ENCODE data around the gene PACSIN2.
"Not testable (repeated sequence)": the region's sequence is repeated elsewhere in the genome, so short reads cannot be mapped to it uniquely, and the experiment has no call there.

Gene PACSIN2

GRCh38 chr22:42947211-42947990 lies 67.5 kb downstream of the PACSIN2 start:
- DNase-seq (ENCODE audit: low read depth in 2 of 2, low spot score in 1 of 2) = no peak

GRCh38 chr22:42946546-42947198 lies 68.3 kb downstream of the PACSIN2 start:
- no peak for DNase-seq (ENCODE audit: low read depth in 2 of 2, low spot score in 1 of 2)

GRCh38 chr22:42945736-42946135 lies 69.2 kb downstream of the PACSIN2 start:
- DNase-seq (ENCODE audit: low read depth in 2 of 2, low spot score in 1 of 2) = no peak

GRCh38 chr22:42945027-42945426 lies 69.9 kb downstream of the PACSIN2 start:
- no peak for DNase-seq (ENCODE audit: low read depth in 2 of 2, low spot score in 1 of 2)

GRCh38 chr22:42944409-42944808 lies 70.5 kb downstream of the PACSIN2 start:
- no peak for DNase-seq (ENCODE audit: low read depth in 2 of 2, low spot score in 1 of 2)

- DNase-seq (ENCODE audit: low read depth in 2 of 2, low spot score in 1 of 2) = no peak
Observed at GRCh38 chr22:42943981-42944380, 71.0 kb downstream of the PACSIN2 start.

GRCh38 chr22:42942351-42942750 lies 72.6 kb downstream of the PACSIN2 start:
- DNase-seq (ENCODE audit: low read depth in 2 of 2, low spot score in 1 of 2) = no peak

- DNase-seq (ENCODE audit: low read depth in 2 of 2, low spot score in 1 of 2) = no peak
Observed at GRCh38 chr22:42939941-42940653, 74.9 kb downstream of the PACSIN2 start.

GRCh38 chr22:42939451-42939881 lies 75.5 kb downstream of the PACSIN2 start:
- DNase-seq (ENCODE audit: low read depth in 2 of 2, low spot score in 1 of 2) = no peak

GRCh38 chr22:42938976-42939375 lies 76.0 kb downstream of the PACSIN2 start:
- DNase-seq (ENCODE audit: low read depth in 2 of 2, low spot score in 1 of 2) = no peak

- no peak for DNase-seq (ENCODE audit: low read depth in 2 of 2, low spot score in 1 of 2)
Observed at GRCh38 chr22:42938449-42938848, 76.5 kb downstream of the PACSIN2 start.

- no peak for DNase-seq (ENCODE audit: low read depth in 2 of 2, low spot score in 1 of 2)
Observed at GRCh38 chr22:42937164-42937843, 77.6 kb downstream of the PACSIN2 start.

- not testable (repeated sequence) for DNase-seq (ENCODE audit: low read depth in 2 of 2, low spot score in 1 of 2)
Observed at GRCh38 chr22:42936680-42937079, 78.3 kb downstream of the PACSIN2 start.

- DNase-seq (ENCODE audit: low read depth in 2 of 2, low spot score in 1 of 2) = no peak
Observed at GRCh38 chr22:42934338-42934737, 80.6 kb downstream of the PACSIN2 start.

GRCh38 chr22:42933485-42934091 lies 81.4 kb downstream of the PACSIN2 start:
- no peak for DNase-seq (ENCODE audit: low read depth in 2 of 2, low spot score in 1 of 2)

GRCh38 chr22:42932857-42933484 lies 82.0 kb downstream of the PACSIN2 start:
- no peak for DNase-seq (ENCODE audit: low read depth in 2 of 2, low spot score in 1 of 2)

GRCh38 chr22:42932197-42932519 lies 82.8 kb downstream of the PACSIN2 start:
- no peak for DNase-seq (ENCODE audit: low read depth in 2 of 2, low spot score in 1 of 2)

GRCh38 chr22:42931421-42932196 lies 83.3 kb downstream of the PACSIN2 start:
- DNase-seq (ENCODE audit: low read depth in 2 of 2, low spot score in 1 of 2) = no peak

GRCh38 chr22:42930810-42931420 lies 84.0 kb downstream of the PACSIN2 start:
- DNase-seq (ENCODE audit: low read depth in 2 of 2, low spot score in 1 of 2) = no peak

- DNase-seq (ENCODE audit: low read depth in 2 of 2, low spot score in 1 of 2) = no peak
Observed at GRCh38 chr22:42929838-42930155, 85.2 kb downstream of the PACSIN2 start.
